Endothelial cell of umbilical vein (primary cell): ENCODE measurements around the gene AFAP1L2. TPM values are rescaled to one million over a fixed set of nuclear protein-coding genes. Genes with fewer than 3 reads are reported as not detected.

ENCODE experiments used
- BruUV-seq: library from RNA; stranded (reverse); fragments of 400-500 nt; replicated peaks from 2 replicates; lab custom pipeline; 2021; lab: Mats Ljungman, UMichigan
- CTCF ChIA-PET: fragments of 300-600, 350-600 bp; sonication (Branson Sonifier 250); formaldehyde crosslinking; loops from one replicate; lab custom pipeline; 2021; ENCODE audit warnings: antibody characterized with exemption, inconsistent platforms; lab: Charles Lee
- POLR2A ChIA-PET: fragments of 300-600, 350-600 bp; sonication (Branson Sonifier 250); formaldehyde crosslinking; loops from one replicate; lab custom pipeline; 2021; ENCODE audit warnings: antibody characterized with exemption, inconsistent platforms; lab: Charles Lee
- DNase-seq: peaks from one replicate; pipeline ENCODE4 v3.0.0-alpha.2; 2011; ENCODE audit warnings: low read depth, low spot score
- FAIRE-seq: peaks from 2 replicates; lab custom pipeline; 2011; peaks lifted over from hg19 to GRCh38; lab: Jason Lieb, UNC
- H2AFZ ChIP-seq: 2 replicates; pipeline ENCODE4 v1.6.0; 2012; ENCODE audit warnings: low read depth, low read length, control low read depth, inconsistent platforms
- H3K27ac ChIP-seq: 2 replicates; pipeline ENCODE4 v1.5.1; 2011; ENCODE audit warnings: low read depth, mild to moderate bottlenecking, control low read depth, low read length, moderate library complexity; ENCODE audit not compliant: insufficient read depth
- H3K27me3 ChIP-seq, 2 experiments: 2 replicates each; pipeline versions ENCODE4 v1.6.0 to v1.6.1; 2011; ENCODE audit warnings: low read length in 2 of 2, mixed read lengths in 1 of 2; ENCODE audit not compliant: control insufficient read depth in 2 of 2, insufficient read depth in 2 of 2
- H3K36me3 ChIP-seq, 2 experiments: 2 replicates in 1 of 2; 3 replicates in 1 of 2; pipeline ENCODE4 v1.5.1; 2011; ENCODE audit warnings: low read length in 2 of 2, mild to moderate bottlenecking in 1 of 2, moderate library complexity in 1 of 2; ENCODE audit not compliant: control insufficient read depth in 2 of 2, insufficient read depth in 2 of 2; ENCODE audit errors: extremely low read depth in 1 of 2
- H3K4me1 ChIP-seq: 3 replicates; pipeline ENCODE4 v1.5.1; 2011; ENCODE audit warnings: mild to moderate bottlenecking, low read length; ENCODE audit not compliant: control insufficient read depth, insufficient read depth; ENCODE audit errors: extremely low read depth
- H3K4me2 ChIP-seq: 2 replicates; pipeline ENCODE4 v1.6.1; 2011; ENCODE audit warnings: low read length, control low read depth, mixed read lengths; ENCODE audit not compliant: insufficient read depth
- H3K4me3 ChIP-seq, 3 experiments: fragments of 200-600 bp in 1 of 3; sonication (generic), shearing (Covaris generic) in 1 of 3; replicated peaks in 1 of 3; 2 replicates each; pipeline ENCODE4 v1.5.1; 2011 to 2016; ENCODE audit warnings: control low read depth in 3 of 3, low read length in 3 of 3, mild to moderate bottlenecking in 2 of 3, inconsistent platforms in 1 of 3, low read depth in 1 of 3, moderate library complexity in 1 of 3; ENCODE audit not compliant: insufficient read depth in 1 of 3
- H3K79me2 ChIP-seq: 2 replicates; pipeline ENCODE4 v1.6.0; 2012; ENCODE audit warnings: low read length, inconsistent platforms; ENCODE audit not compliant: control insufficient read depth, insufficient read depth
- H3K9ac ChIP-seq: replicated peaks from 2 replicates; pipeline ENCODE3; 2011; ENCODE audit warnings: low read length, control low read depth; ENCODE audit not compliant: insufficient read depth; ENCODE audit errors: extremely low read depth
- H3K9me1 ChIP-seq: replicated peaks from 3 replicates; pipeline ENCODE4 v1.6.0; 2011; ENCODE audit warnings: mild to moderate bottlenecking, low read length; ENCODE audit not compliant: control insufficient read depth, insufficient read depth; ENCODE audit errors: extremely low read depth
- H3K9me3 ChIP-seq: replicated peaks from 2 replicates; pipeline ENCODE4 v1.5.1; 2012; ENCODE audit warnings: low read length, inconsistent platforms; ENCODE audit not compliant: control insufficient read depth, insufficient read depth
- H4K20me1 ChIP-seq: replicated peaks from 2 replicates; pipeline ENCODE3; 2011; ENCODE audit warnings: mild to moderate bottlenecking, low read length; ENCODE audit not compliant: control insufficient read depth, insufficient read depth; ENCODE audit errors: extremely low read depth
- EZH2 ChIP-seq: IDR thresholded peaks from 2 replicates; pipeline ENCODE4 v1.6.1; 2012; ENCODE audit warnings: borderline replicate concordance, low read depth, mild to moderate bottlenecking, moderate library complexity, low read length, inconsistent platforms; ENCODE audit not compliant: severe bottlenecking
- FOS ChIP-seq: IDR thresholded peaks from 2 replicates; pipeline ENCODE4 v1.6.1; 2011; ENCODE audit warnings: mild to moderate bottlenecking, low read length, moderate library complexity, borderline replicate concordance; ENCODE audit not compliant: insufficient read depth
- GATA2 ChIP-seq: IDR thresholded peaks from 2 replicates; pipeline ENCODE4 v1.7.0; 2011; ENCODE audit warnings: low read depth, mild to moderate bottlenecking, moderate library complexity, mixed read lengths, low read length; ENCODE audit not compliant: insufficient read length, insufficient read depth
- JUN ChIP-seq: IDR thresholded peaks from 2 replicates; pipeline ENCODE4 v1.6.1; 2011; ENCODE audit warnings: borderline replicate concordance, low read depth; ENCODE audit not compliant: insufficient read length, insufficient read depth
- MYC ChIP-seq: IDR thresholded peaks from one replicate; pipeline ENCODE4 v1.6.1; 2011; ENCODE audit warnings: mild to moderate bottlenecking, low read depth, low read length
- POLR2A ChIP-seq: IDR thresholded peaks from 2 replicates; pipeline ENCODE4 v1.6.1; 2012; ENCODE audit warnings: low read depth, mild to moderate bottlenecking, control low read depth, low read length
- POLR2AphosphoS5 ChIP-seq: IDR thresholded peaks from 2 replicates; pipeline ENCODE4 v1.6.1; 2012; ENCODE audit warnings: low read depth, mild to moderate bottlenecking, control low read depth, low read length, moderate library complexity; ENCODE audit not compliant: insufficient read depth
- dilution Hi-C: fragments of 300-500 bp; cut with MboI; formaldehyde crosslinking; loops from one replicate; pipeline ENCODE4 v1.15.0; 2019; ENCODE audit warnings: low sequenced_read_pairs; ENCODE audit not compliant: extremely low pct_ligation_motif_present
- intact Hi-C: fragments of 100-400 bp; cut with micrococcal nuclease; formaldehyde crosslinking; loops from one replicate; pipeline ENCODE4 v1.10.0; 2022
- polyA plus RNA-seq, 4 experiments: library from polyadenylated mRNA; depleted of rRNA in 3 of 4; stranded (reverse) in 3 of 4; unstranded in 1 of 4; fragments of >200 nt; gene quantifications; 2 replicates each; pipeline versions ENCODE4 v1.2.1 to v1.2.3, GENCODE V29; 2011 to 2012; ENCODE audit warnings: missing spikeins in 1 of 4
- total RNA-seq: library from RNA; stranded (reverse); gene quantifications from 2 replicates; pipeline ENCODE4 v1.2.3, GENCODE V29; 2021
- TF ChIP-seq, protein P1 (sequence below): IDR thresholded peaks from 2 replicates; pipeline ENCODE4 v1.6.1; 2011; ENCODE audit not compliant: insufficient read depth, insufficient read length
- TF ChIP-seq, protein P2 (sequence below), 2 donors: IDR thresholded peaks; 1 replicate in 1 of 2; 2 replicates in 1 of 2; pipeline ENCODE4 v1.5.1; 2011; ENCODE audit warnings: low read length in 2 of 2, mild to moderate bottlenecking in 2 of 2, moderate library complexity in 2 of 2, control low read depth in 1 of 2, inconsistent platforms in 1 of 2, low read depth in 1 of 2; ENCODE audit not compliant: insufficient read depth in 1 of 2; ENCODE audit errors: extremely low read depth in 1 of 2

Gene AFAP1L2
- total and polyA plus RNA-seq, 2 donors (not counting 3 experiments of a cell fraction or from before 2014, with no cell fraction given) = 0.90 to 4.1 TPM

DNA sequence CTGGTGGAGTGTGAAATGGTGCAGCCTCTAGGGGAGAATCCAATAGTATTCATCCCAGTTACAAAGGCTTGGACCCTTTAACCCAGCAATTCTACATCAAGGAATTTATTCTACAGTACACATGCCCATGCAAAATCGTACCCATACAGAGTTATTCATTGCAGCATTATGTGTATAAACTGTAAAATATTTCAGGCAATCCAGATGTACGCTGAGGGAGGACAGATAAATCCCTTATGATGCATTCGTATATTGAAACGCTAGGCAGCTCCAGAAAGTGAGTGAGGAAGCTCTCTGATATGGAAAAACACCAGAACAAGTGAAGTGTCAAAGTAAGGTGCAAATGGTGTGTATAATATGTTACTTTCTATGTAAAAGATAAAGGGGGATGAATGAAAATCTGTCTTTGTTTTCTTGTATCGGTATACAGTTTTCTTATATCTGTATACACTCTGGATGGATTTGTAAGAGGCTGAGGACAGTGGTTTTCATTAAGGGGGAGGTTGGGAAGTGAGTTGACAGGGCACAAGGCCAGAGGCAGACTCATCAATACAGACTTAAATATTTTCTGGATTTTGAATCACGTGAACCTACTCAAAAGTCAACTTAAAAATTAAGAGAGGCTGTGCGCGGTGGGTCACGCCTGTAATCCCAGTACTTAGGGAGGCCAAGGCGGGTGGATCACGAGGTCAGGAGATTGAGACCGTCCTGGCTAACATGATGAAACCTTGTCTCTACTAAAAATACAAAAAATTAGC, 148.1 kb downstream of the AFAP1L2 start:
- ChIA-PET CTCF (no interaction called here), POLR2A (no interaction called here)
- H3K27me3 ChIP-seq = no peaks in the 10 kb centered on the region
- dilution Hi-C loops (no loop called here), intact Hi-C loops (no loop called here)
- H3K36me3 ChIP-seq = no peaks in the 10 kb centered on the region
- H3K4me3 ChIP-seq = no peak overlapping the region
- no peak overlapping the region for H3K9ac ChIP-seq
- no peak overlapping the region for H2AFZ ChIP-seq
- H4K20me1 ChIP-seq = no peaks in the 10 kb centered on the region
- TF ChIP-seq POLR2AphosphoS5 (no peak), GATA2 (no peak), EZH2 (no peak), FOS (no peak), MYC (no peak), JUN (no peak), POLR2A (no peak)
- TF ChIP-seq, protein P1, sequence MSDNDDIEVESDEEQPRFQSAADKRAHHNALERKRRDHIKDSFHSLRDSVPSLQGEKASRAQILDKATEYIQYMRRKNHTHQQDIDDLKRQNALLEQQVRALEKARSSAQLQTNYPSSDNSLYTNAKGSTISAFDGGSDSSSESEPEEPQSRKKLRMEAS = no peak
- TF ChIP-seq, protein P2, sequence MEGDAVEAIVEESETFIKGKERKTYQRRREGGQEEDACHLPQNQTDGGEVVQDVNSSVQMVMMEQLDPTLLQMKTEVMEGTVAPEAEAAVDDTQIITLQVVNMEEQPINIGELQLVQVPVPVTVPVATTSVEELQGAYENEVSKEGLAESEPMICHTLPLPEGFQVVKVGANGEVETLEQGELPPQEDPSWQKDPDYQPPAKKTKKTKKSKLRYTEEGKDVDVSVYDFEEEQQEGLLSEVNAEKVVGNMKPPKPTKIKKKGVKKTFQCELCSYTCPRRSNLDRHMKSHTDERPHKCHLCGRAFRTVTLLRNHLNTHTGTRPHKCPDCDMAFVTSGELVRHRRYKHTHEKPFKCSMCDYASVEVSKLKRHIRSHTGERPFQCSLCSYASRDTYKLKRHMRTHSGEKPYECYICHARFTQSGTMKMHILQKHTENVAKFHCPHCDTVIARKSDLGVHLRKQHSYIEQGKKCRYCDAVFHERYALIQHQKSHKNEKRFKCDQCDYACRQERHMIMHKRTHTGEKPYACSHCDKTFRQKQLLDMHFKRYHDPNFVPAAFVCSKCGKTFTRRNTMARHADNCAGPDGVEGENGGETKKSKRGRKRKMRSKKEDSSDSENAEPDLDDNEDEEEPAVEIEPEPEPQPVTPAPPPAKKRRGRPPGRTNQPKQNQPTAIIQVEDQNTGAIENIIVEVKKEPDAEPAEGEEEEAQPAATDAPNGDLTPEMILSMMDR (IDR thresholded peaks at IDR 0.05; ENCODE audit: extremely low read depth in 1 of 2, insufficient read depth in 1 of 2, low read depth in 1 of 2, low read length in 2 of 2) = no peak
- H3K9me3 ChIP-seq = no peaks in the 10 kb centered on the region
- FAIRE-seq (no peak), DNase-seq (no peak)
- H3K4me1 ChIP-seq = no peaks in the 10 kb centered on the region
- BruUV-seq = no TSS peak
- no peak overlapping the region for H3K27ac ChIP-seq
- H3K9me1 ChIP-seq = no peaks in the 10 kb centered on the region
- no peak overlapping the region for H3K4me2 ChIP-seq
- no peaks in the 10 kb centered on the region for H3K79me2 ChIP-seq
